Measurements from ENCODE around the gene LSG1.
"Not testable (repeated sequence)": the region's sequence is repeated elsewhere in the genome, so short reads cannot be mapped to it uniquely, and the experiment has no call there.

LSG1 gene

DNA sequence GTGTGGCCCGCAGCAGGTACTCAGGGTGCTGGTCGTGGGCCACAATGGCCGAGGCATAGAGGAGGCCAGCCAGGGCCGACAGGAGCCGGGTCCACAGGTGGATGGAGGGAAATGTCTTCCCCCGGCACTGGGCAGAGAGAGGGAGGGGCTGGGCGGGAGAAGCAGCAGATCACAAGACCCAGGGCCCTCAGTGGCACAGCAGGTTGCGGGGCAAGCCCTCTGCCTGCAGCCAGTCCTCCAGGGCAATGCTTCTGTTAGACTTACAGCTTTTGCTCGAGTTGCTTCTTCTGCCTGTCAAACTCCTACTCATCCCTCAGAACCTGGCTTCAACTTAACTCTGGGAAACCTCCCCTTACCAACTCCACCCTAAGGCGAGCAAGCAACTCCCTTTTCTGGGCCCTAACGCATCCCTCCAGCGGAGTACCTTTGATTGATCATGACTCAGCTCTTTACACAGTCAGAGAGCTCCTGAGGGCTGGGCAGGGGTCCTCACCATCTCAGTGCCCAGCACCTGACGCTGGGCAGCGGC lies 54.8 kb downstream of the LSG1 start:
- no peak for DNase-seq (ENCODE audit: low spot score)

DNA sequence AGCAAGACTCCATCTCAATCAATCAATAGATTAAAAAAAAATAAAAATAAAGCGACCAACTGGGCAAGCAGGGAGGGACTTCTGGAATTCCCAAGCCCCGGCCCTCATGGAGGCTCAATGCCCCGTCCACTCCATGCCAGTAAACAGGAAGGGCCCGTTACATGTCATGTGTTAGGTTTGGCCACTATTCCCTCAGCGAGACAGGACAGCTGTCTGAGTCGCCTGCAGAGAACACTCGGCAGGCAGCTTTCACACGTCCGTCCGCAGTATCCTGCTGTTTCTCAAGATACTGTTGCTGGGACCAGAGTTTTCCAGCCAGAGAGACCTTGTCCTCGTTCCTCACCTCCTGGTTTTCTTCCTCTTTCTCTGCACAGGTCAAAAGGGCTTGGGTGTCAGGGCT lies 56.8 kb downstream of the LSG1 start:
- DNase-seq (ENCODE audit: low spot score), result no peak

DNA sequence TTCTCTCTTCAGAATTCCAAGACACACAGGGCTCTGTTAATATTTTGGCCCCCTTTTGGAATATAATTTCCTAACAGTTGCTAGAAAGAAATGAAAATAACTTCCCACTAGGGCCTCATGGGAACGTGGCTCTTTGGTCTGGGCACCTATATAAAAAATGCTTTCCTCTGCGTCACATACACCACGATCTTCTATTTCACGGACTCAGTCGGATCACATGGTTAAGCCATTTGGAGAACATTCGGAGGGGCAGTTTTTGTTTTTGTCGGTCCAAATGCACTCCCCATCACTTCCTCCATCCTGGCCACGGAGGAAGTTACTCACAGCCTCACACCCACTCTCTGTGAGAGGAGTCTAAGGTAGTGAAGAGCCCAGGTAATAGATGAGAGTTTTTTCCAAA lies 59.8 kb downstream of the LSG1 start:
- DNase-seq (ENCODE audit: low spot score), result no peak

DNA sequence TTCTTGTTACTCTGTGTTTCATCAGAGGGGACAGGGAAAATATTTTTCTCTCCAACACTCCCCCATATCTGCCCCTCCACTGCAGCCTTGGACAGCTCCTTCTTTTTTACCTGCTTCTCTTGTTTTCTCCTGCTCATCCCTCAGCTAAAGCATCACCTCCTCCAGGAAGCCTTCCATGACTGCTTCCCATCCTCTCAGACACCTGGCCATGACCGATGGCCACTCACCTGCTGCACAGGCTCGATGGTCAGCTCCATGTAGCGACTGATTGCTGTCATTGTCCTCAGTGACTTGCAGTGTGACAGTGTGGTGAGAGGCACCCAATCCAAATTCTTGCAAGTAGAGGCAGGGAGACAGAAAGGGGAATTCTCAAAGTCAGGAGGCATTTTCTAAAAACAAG lies 61.3 kb downstream of the LSG1 start:
- DNase-seq (ENCODE audit: low spot score), result no peak

DNA sequence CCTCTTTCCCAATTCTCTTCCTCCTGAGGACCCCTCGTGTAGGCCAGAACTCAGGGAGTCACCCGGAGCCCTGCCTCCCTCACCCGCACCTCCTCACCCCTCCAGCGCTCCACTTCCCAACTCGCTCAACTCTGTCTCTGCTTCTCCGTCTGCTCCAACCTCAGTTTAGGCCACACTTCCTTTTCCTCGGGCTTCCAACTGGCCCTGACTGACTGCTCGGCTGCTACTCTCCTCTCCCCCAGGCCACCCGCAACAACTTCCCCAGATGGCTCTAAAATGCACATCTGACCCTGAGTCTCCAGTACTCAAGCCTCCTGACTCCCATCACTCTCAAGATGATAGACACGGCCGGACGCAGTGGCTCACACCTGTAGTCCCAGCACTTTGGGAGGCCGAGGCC lies 62.4 kb downstream of the LSG1 start:
- DNase-seq (ENCODE audit: low spot score), result no peak

DNA sequence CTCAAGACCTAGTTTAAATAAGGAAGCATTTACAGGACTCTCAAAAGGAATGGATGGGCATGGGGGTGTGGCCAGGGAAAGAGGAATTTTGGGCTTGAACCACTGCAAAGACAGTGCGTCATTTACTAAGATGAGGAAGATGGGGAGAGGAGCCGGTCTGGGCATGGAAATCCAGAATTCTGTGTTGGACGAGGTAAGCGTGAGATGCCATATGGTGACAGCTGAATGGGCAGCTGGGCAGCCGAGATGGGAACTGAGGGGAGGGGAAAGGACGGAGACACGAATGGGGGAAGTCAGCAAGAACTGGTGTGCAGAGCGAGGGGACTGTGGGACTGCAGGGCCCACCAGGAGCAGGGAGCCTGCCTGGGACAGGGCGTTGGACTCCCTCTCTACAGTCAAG lies 63.0 kb downstream of the LSG1 start:
- no peak for DNase-seq (ENCODE audit: low spot score)

DNA sequence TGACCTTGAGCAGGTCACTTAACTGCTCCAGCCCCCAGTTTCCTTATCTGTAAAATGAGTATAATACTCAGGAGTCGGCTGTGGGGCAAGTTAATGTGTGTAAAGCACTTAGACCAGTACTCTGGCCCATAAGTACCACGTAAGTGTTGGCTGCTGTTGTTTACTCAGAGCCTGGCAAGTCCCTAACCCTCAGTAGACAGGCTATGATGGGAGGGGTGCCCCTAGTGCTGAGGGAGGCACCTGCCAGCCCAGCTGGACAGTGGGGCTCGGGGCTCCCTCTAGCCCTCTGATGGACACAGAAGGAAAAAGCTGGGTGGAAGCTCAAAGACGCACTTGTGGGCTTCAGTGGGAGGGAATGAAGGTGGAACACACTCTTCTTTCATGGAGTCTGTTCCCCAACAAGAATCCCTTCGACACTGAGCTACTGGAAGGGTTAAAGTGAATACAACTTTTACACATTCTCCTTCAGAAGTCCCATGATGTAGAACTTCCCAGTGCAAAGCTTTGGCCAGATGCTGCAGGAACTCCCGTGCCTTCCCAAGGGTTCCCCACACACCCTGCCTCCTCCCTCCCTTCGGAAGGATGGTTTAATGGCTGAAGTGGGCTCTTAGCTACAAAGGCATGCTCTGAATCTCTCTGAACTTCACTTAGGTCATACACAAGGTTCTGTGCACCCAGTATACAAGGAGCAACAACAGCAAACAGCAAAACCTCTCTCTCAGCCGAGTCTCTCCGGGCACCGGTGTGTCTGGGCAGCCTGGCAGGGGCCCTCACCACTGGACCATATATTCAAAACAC lies 64.2 kb downstream of the LSG1 start:
- no peak for DNase-seq (ENCODE audit: low spot score)

DNA sequence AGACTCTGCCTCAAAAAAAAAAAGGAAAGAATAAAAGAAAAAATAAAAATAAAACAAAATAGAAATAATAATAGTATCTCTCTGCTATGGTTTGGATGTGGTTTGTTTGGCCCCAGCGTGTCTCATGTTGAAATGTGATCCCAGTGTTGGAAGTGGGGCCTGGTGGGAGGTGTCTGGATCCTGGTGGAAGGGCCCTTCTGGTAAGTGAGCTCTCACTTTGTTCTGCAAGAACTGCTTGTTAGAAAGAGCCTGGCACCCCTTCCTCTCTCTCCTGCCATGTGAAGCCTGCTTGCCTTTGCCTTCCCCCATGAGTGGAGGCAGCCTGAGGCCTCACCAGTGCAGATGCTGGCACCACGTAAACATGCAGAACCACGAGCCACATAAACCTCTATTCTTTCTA lies 65.0 kb downstream of the LSG1 start:
- no peak for DNase-seq (ENCODE audit: low spot score)

DNA sequence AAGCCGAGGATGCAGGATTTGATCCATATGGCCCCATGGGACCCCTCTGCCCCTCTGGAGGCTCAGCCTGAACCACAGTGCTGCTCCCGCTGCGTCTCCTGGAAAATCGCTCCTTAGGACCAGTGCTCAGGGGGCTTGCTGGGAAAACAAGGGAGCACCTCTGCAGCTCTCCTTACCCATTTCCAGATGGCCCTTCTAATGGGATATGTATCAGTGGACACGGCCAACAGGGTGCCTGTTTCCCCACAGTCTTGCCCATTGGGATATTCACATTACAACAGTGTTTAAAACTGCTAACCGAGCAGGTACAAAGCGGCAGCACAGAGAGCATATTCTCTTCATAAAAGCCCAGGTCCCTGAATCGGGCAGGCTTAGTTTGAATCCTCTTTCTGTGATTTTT lies 65.8 kb downstream of the LSG1 start:
- DNase-seq (ENCODE audit: low spot score), result no peak

DNA sequence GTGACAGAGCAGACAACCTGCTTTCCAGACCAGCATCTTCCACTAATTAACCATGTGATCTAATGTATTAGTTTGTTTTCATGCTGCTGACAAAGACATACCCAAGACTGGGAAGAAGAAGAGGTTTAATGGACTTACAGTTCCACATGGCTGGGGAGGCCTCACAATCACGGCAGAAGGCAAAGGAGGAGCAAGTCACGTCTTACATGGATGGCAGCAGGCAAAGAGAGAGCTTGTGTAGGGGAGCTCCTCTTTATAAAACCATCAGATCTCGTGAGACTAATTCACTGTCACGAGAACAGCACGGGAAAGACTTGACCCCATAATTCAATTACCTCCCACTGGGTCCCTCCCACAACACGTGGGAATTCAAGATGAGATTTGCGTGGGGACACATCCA lies 66.7 kb downstream of the LSG1 start:
- not testable (repeated sequence) for DNase-seq (ENCODE audit: low spot score)

DNA sequence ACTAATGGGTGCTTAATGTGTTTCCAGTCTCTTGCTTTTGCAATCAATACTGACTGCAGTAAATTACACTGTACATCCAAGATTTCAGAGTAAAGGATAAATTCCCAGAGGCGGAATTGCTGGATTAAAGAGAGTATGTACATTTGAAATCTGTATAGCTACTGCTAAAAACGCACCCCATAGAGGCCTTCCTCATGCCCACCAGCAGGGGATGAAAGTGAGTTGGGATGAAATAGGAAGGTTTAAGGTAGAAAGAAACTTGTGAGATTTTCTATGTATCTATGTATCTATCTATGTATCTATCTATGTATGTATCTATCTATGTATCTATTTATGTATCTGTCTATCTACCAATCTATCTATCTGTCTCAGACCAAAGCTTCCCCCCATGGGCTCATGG lies 67.2 kb downstream of the LSG1 start:
- DNase-seq (ENCODE audit: low spot score), result peak; percentile 29

DNA sequence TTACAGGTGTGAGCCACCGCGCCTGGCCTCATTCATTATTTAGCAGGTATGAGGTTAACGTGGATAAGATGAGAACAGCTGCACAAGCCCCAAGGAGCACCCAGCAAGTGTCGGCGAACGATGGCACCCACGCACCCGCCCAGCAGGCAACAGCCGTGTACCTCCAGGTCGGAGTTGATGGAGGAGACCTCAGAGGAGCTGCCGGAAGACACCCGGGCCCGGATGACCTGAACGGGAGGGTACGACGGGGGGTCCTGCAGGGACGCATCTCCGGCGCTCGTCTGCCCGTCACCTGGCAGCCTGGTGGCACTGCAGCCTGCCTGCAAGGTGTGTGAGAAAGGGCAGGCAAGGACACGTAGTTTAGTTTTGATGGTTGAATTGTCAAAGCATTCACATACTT lies 67.9 kb downstream of the LSG1 start:
- no peak for DNase-seq (ENCODE audit: low spot score)

DNA sequence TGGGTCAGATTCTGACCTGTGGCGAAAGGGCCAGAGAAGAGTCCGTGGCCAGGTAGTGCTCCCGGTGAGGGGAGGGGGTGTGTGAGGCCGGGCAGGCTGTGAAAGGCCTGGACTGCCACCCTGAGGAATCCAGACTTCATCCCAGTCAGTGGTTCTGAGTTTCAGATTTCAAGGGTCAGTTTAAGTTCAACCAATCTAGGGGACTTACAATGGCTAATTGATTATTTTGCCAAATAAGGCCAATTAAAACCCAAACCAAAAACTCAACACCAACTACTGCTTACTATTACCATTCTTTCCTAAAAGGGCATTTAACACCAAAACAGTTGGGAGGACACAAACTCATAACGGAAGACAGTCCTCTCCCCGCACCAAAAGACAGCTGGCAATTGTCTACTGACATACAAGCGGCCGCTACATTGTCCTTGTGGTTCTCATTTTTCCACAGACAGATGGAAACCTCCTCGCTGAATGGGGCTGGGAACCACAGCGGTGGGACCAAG lies 69.3 kb downstream of the LSG1 start:
- no peak for DNase-seq (ENCODE audit: low spot score)

DNA sequence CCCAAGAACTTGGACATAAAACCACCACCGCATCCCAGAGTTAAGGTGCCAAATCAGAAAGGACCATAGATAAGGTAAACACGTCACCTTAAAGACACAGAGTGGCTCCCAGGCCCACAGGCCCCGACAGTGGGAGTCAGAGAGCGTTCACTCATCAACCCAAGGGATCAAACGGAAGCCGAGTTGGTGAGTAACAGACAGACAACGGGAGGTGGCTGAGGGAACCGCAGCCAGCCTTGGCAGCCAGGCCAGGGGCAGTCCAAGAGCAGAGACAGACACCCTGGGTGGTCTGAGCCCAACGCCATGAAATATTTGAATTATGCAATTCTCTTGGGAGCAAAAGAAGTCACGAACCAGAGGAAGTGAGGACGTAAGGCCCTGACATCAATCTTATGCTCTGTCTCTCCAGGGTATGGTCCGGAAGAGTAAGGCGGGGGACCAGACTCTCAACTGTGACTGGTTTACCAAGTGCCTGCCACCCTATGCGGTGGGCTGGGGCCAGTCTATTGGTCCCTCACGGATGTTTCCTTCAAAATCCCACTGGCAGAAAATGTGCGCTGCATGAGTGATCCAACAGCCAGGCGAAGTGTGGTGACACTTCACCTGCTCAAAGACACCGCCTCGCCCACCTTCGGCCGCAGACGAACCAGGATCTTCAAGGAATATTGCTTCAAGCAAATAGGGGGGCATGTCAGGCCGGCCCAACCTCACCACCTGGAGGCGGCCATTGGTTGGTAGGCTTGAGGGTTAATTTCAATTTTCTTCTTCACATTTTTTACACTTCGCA lies 73.0 kb downstream of the LSG1 start:
- no peak for DNase-seq (ENCODE audit: low spot score)

DNA sequence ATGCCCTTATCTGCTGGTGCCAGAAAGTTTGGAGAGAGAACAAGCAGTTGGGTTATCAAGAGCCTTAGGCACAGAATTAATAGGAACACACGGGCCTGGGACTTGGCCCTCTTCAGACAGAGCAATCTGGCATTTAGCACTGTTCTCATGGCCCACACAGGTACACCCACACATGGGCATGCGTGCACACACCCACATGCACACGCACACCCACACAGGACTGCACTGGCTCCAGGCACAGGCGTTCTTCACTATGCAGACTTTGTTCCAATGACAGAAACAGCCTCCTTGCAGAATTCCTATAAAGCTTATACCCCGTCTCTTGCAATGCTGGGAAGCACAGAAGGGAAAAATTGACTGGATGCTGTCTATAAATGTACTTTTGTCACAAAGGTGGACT lies 75.1 kb downstream of the LSG1 start:
- no peak for DNase-seq (ENCODE audit: low spot score)

DNA sequence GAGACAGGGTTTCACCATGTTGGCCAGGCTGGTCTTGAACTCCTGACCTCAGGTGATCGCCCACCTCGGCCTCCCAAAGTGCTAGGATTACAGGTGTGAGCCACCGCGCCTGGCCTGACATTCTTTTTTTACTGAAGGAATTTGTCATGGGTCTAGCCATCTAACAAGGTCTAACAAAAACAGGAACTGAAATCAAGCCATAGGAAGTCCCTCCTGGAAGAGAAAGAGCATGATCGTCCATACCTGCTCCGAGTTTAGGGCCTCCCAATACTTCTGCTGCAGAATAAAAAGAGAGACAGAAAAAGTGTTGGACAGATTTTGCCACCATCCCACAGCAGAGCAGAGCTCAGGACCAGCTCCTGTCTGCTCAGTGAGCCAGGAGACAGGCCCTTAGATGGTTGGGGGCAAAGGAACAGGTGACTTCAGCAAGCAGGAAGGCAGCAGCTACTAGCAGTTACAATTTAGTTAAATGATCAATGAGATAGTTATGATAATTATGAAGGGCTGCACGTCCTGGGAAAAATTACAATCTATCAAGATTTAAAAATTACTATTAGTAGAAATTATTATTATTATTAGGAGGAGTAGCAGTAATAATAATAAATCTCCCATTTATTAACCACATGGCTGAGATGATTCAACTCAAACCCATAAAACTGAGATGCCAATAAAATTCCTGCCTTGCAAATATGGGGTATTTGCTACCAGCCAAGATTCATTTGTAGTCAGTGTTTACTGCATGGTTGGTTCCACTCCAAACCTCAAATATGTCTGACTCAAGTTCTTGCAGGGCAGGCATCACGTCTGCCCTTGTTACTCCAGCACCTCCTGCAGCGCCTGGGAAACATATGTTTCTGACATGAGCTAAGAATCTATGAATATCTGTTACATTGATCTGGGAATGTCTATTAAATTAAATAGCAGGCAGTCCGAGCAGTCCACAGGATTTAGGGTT lies 78.9 kb downstream of the LSG1 start:
- peak; percentile 48 for DNase-seq (ENCODE audit: low spot score)
